ENCODE data around the gene PDE4C.

The PDE4C gene

GRCh38 chr19:18225702-18226468 is at the start of gene PDE4C:
TSS of gene PDE4C (minus strand) at chr19:18226438. CDS start at chr19:18226415, 23 bp downstream.
- ChIA-PET POLR2A (no interaction called here), CTCF (no interaction called here)
- H3K9me3 ChIP-seq (ENCODE audit: control insufficient read depth, insufficient read depth, low read depth, low read length) = no peaks in the 10 kb centered on the region
- TF ChIP-seq, protein P1, sequence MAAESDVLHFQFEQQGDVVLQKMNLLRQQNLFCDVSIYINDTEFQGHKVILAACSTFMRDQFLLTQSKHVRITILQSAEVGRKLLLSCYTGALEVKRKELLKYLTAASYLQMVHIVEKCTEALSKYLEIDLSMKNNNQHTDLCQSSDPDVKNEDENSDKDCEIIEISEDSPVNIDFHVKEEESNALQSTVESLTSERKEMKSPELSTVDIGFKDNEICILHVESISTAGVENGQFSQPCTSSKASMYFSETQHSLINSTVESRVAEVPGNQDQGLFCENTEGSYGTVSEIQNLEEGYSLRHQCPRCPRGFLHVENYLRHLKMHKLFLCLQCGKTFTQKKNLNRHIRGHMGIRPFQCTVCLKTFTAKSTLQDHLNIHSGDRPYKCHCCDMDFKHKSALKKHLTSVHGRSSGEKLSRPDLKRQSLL (tag by site-specific recombination; IDR thresholded peaks at IDR 0.05) = no peak
- TF ChIP-seq ZNF792 (tag by site-specific recombination; IDR thresholded peaks at IDR 0.05) = no peak
- TF ChIP-seq ZNF600 (tag by site-specific recombination; IDR thresholded peaks at IDR 0.05) = peak; percentile 32; the same call in 1 of the 2 replicates
- TF ChIP-seq ZIC2 (tag by site-specific recombination; IDR thresholded peaks at IDR 0.05) = peak; percentile 37; the same call in 1 of the 2 replicates
- no peaks in the 10 kb centered on the region; the same call in 1 of the 2 replicates for H3K4me1 ChIP-seq (ENCODE audit: control insufficient read depth, insufficient read depth, low read length)
- no peaks in the 10 kb centered on the region for H3K36me3 ChIP-seq (ENCODE audit: control insufficient read depth in 2 of 2, insufficient read depth in 1 of 2, low read length in 2 of 2)
- H3K27ac ChIP-seq (ENCODE audit: extremely low read depth, low read depth, low read length) = no peak within 1 kb of the TSS
- no peak within 1 kb of the TSS for H3K4me3 ChIP-seq (ENCODE audit: low read depth, low read length)

DNA sequence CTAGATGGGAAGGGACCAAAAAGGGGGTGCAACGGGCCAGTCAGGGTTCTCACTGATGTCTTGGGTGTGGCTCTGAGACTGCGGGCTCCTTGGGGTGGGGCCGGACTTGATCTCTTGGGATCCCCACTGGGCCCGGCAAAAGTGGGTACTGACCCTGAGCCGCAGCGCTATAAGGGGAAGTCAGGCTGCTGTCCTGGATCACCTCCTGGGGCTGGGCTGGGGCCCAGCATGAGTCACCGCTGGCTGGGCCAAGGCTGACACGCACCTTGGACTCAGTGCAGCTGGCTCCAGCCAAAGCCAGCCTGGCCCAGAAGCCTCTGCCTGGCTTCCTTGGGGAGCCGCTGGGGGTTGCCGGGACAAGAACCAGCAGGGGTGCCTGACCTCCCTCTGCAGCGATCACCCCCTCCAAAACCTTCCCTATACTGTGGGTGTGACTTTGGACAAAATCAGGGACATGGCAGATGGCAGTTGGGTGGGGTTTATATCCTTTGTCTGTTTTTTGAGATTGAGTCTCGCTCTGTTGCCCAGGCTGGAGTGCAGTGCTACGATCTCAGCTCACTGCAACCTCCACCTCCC is 48.6 kb upstream of the PDE4C start:
- Histone ChIP-seq H3K36me3 (ENCODE audit: control insufficient read depth in 2 of 2, insufficient read depth in 1 of 2, low read length in 2 of 2) (peaks cover 3 to 12% of the 10 kb centered on the region in 2 experiments; a peak in 2 of 3 replicates), H3K4me1 (ENCODE audit: control insufficient read depth, insufficient read depth, low read length) (no peaks in the 10 kb centered on the region), H3K9me3 (ENCODE audit: control insufficient read depth, insufficient read depth, low read depth, low read length) (no peaks in the 10 kb centered on the region), H3K27ac (ENCODE audit: extremely low read depth, low read depth, low read length) (no peak overlapping the region), H3K4me3 (ENCODE audit: low read depth, low read length) (no peak overlapping the region)
- ChIA-PET CTCF (interaction anchor here (0.6 to 2.5 kb wide), 6 partner anchors 23 to 291 kb away, joined by 3 to 23 read pairs (median 4); partner anchors contain the start of gene LSM4), POLR2A (interaction anchor here (0.6 to 1.2 kb wide), 3 partner anchors 30 to 55 kb away, joined by 3 to 5 read pairs (median 3); partner anchors contain the start of gene LSM4)
- TF ChIP-seq ZNF544 (tag by site-specific recombination; IDR thresholded peaks at IDR 0.05) (no peak), WT1 (tag by site-specific recombination; IDR thresholded peaks at IDR 0.05) (peak; percentile 43; the same call in 1 of the 2 replicates), ZNF660 (tag by site-specific recombination; IDR thresholded peaks at IDR 0.05) (0 out of 2 replicates have a peak, but pooled peaks have one; percentile 17), ZNF596 (tag by site-specific recombination; IDR thresholded peaks at IDR 0.05) (no peak), HIC1 (tag by site-specific recombination; IDR thresholded peaks at IDR 0.05) (peak; percentile 38; the same call in 1 of the 2 replicates), SP7 (tag by site-specific recombination; IDR thresholded peaks at IDR 0.05) (peak; percentile 77), ZNF223 (tag by site-specific recombination; IDR thresholded peaks at IDR 0.05) (peak; percentile 98), ZNF692 (tag by site-specific recombination; IDR thresholded peaks at IDR 0.05) (peak; percentile 98), GLI4 (tag by site-specific recombination; IDR thresholded peaks at IDR 0.05) (no peak), ZNF146 (tag by site-specific recombination; IDR thresholded peaks at IDR 0.05) (no peak), ZNF654 (tag by site-specific recombination; IDR thresholded peaks at IDR 0.05; ENCODE audit: low read depth) (no peak), GLIS1 (tag by site-specific recombination; IDR thresholded peaks at IDR 0.05) (peak; percentile 96), IKZF3 (tag by site-specific recombination; IDR thresholded peaks at IDR 0.05) (peak; percentile 55; the same call in 1 of the 2 replicates), ZNF548 (tag by site-specific recombination; IDR thresholded peaks at IDR 0.05) (no peak), ZNF121 (tag by site-specific recombination; IDR thresholded peaks at IDR 0.05) (peak; percentile 79), HOXD13 (CRISPR knock-in tag; IDR thresholded peaks at IDR 0.05; ENCODE audit: borderline replicate concordance) (no peak), ZFP69B (tag by site-specific recombination; IDR thresholded peaks at IDR 0.05) (peak; percentile 98), GLIS2 (tag by site-specific recombination; IDR thresholded peaks at IDR 0.05) (peak; percentile 78), ZBTB17 (tag by site-specific recombination; IDR thresholded peaks at IDR 0.05) (peak; percentile 81)
- TF ChIP-seq, protein P2, sequence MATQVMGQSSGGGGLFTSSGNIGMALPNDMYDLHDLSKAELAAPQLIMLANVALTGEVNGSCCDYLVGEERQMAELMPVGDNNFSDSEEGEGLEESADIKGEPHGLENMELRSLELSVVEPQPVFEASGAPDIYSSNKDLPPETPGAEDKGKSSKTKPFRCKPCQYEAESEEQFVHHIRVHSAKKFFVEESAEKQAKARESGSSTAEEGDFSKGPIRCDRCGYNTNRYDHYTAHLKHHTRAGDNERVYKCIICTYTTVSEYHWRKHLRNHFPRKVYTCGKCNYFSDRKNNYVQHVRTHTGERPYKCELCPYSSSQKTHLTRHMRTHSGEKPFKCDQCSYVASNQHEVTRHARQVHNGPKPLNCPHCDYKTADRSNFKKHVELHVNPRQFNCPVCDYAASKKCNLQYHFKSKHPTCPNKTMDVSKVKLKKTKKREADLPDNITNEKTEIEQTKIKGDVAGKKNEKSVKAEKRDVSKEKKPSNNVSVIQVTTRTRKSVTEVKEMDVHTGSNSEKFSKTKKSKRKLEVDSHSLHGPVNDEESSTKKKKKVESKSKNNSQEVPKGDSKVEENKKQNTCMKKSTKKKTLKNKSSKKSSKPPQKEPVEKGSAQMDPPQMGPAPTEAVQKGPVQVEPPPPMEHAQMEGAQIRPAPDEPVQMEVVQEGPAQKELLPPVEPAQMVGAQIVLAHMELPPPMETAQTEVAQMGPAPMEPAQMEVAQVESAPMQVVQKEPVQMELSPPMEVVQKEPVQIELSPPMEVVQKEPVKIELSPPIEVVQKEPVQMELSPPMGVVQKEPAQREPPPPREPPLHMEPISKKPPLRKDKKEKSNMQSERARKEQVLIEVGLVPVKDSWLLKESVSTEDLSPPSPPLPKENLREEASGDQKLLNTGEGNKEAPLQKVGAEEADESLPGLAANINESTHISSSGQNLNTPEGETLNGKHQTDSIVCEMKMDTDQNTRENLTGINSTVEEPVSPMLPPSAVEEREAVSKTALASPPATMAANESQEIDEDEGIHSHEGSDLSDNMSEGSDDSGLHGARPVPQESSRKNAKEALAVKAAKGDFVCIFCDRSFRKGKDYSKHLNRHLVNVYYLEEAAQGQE (tag by site-specific recombination; IDR thresholded peaks at IDR 0.05) = 0 out of 2 replicates have a peak, but pooled peaks have one; percentile 24

Data from HEK293 (cell line).